NCI-H187 treated with DMSO at 0.1 percent for 48 hours (cell line): ENCODE results near the gene APRT.
"Not testable (repeated sequence)": the region's sequence is repeated elsewhere in the genome, so short reads cannot be mapped to it uniquely, and the experiment has no call there.

ENCODE experiments used
- DNase-seq: peaks from one replicate; lab custom pipeline; 2025; lab: John Stamatoyannopoulos, UW

APRT gene

DNA sequence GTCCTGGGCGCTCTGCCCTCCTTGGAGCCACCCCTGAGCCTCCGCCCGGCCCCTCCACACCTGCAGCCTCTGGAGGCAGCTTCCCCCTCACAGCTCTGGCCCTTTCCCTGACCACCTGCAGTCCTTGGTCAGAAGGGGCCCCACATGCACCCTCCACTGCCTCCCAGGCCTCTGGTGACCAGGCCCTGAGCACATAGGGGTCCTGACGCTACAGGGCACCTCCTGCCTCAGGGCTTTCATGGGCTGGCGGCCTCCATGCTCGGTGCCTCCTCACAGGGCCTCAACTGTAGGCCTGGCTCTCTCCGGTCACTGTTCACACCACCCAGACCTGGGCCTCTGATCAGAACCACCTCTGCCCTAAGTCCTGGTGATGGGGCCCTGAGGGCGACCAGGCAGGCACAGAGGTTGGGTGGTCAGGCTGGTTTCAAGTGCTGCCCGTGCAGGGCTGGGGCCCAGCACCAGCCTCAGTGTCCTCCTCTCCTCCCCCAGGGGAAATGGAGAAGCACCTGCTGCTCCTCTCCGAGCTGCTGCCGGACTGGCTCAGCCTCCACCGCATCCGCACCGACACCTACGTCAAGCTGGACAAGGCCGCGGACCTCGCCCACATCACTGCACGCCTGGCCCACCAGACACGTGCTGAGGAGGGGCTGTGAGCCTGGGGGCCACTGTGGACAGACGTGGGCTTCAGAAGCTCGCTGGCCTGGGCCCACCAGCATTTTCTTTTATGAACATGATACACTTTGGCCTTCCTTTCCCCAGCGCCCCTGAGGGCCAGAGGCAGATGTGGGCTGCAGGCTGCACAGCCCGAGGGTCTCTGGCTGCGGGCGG, 3.9 kb downstream of the APRT start:
- DNase-seq: no peak

DNA sequence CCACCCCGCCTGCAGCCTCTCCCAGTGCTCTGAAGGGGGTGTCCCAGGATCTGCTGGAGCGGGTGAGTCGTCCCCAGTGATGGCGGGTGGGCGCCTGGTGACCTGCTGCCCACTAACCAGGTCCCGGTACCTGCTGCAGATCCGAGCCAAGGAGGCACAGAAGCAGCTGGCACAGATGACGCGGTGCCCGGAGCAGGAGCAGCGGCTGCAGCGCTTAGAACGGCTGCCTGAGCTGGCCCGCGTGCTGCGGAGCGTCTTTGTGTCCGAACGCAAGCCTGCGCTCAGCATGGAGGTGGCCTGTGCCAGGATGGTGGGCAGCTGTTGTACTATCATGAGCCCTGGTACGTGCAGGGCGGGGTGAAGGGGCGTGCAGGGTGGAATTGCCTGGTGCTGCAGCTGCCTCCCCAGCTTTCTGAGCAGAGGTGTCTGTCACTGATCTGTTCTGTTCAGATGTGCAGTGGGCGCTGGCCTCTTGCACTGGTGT, 4.5 kb downstream of the APRT start:
- no peak for DNase-seq

DNA sequence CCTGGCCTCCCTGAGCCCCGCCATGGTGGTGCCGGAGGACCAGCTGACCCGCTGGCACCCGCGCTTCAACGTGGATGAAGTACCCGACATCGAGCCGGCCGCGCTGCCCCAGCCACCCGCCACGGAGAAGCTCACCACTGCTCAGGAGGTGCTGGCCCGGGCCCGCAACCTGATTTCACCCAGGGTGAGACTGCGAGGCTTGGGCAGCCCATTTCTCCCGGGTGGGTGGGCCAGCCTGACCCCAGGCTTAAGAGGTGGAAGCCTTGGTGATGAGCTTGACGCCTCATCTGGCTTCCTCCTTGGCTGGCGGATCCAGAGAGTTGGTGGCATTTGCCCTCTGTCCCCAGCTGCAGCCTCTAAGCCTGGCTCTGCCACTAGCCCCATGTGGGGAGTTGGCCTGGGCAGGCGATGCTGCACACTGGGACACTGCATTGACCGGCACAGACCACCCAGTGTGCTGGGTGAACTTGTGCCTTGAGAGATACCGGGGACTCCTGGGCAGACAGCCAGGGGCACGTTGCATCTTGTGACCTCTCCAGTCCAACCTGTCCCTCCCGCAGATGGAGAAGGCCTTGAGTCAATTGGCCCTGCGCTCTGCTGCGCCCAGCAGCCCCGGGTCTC, 5.1 kb downstream of the APRT start:
- no peak for DNase-seq

DNA sequence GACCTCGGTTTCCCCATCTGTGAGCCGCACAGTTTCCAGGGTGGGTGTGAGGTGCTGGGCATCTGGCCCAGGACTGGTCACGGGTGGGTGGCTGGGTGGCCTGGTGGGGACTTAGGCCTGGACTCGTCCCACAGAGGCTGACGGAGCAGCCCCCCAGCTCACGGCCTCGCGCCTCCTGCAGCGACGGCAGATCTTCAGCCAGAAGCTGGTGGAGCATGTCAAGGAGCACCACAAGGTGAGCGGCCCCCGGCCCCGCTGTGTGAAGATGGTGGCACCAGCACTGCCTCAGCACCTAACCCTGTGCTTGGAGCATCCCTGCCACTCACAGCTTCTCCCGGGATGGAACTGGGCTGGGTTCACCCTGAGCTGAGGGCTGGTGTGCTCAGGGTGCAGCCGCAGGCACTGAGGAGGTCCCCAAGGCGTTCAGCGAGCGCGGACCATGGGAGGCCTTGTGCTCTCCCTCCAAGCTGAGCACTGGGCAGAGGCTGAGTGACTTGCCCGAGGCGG, 5.8 kb downstream of the APRT start:
- DNase-seq: no peak

DNA sequence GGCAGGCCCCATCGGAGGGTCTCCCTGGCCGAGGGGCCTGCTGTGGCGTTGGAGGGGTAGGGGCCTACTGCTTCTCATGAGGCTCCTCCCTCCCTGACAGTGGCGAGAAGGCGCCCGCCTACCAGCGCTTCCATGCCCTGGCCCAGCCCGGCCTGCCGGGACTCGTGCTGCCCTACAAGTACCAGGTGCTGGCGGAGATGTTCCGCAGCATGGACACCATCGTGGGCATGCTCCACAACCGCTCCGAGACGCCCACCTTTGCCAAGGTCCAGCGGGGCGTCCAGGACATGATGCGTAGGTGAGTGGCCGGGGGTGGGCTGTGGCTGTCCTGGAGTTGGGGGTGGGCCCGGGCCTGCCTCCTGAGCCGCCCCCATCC, 6.4 kb downstream of the APRT start:
- DNase-seq: no peak

DNA sequence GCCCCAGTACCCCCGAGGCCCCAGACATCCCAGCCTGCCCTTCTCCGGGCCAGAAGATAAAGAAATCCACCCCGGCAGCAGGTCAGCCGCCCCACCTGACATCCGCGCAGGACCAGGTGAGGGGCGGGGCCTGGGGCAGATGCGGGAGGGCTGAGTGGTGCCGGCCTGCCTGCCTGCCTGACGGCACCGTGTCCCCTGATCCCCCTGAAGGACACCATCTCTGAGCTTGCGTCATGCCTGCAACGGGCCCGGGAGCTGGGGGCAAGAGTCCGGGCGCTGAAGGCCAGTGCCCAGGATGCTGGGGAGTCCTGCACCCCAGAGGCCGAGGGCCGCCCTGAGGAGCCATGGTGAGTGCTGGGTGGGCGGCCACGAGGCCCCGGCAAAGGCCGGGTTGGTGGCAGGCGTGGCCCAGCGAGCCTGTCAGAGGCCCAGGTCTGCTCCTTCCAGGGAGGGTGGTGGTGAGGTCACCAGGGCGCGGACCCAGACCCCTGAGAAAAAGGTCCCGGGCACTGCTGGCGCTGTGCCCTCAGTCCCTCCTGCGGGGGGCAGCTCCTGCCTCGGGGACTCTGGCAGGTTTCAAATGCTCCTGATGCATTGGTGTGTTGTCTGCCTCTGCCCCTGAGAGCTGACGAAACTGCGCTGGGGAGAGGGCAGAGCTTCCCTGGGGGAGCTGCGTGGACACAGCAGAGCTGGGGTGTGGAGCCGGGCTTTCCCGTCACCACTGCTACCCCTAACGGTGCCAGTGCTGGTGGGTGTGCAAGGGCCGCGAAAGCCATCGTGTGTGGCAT, 7.0 kb downstream of the APRT start:
- DNase-seq: no peak

DNA sequence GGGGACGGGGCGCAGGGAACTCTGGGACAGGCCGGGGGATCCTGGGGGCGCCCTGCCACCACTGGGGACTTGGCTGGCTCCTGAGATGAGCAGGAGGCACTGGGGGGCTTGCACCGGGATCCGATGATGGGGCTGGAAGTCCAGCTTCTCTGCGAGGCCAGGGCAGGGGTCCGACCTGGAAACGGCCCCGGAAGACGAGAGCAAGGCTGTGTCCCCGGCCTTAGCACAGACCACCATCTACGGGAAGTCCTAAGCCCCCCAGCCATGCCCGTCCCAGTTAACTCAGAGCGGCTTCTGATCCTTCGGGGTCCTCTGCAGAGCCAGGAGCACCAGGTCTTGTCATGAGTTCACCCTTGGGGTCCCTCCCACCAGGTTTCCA, 7.6 kb downstream of the APRT start:
- no peak for DNase-seq

DNA sequence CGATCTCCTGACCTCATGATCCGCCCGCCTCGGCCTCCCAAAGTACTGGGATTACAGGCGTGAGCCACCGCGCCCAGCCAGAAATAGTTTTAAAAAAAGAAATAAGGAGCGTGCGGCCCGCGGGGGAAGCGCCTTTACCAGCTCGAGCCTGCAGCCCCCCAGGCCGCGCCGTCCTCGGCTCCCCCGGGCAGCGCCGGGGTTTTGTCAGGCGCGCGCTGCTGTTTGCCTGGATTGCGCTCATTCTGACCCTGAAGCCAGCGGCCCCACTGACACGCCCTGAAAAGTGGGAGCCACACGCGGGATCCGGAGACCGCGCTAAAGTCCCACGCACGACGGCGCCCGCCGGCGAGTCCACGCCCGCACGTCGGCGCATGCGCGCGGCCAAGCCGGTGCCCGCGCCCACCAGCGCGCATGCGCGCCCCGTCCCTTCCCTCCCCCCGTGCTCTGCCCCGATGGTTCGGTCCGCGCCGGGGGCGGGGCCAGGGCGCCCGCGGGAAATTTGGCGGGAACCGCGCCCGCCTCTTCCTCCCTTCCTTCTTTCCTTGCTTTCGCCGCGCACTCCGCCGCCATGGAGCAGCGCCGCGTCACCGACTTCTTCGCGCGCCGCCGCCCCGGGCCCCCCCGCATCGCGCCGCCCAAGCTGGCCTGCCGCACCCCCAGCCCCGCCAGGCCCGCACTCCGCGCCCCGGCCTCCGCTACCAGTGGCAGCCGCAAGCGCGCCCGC, 8.3 kb downstream of the APRT start, which contains the start of gene CDT1:
CDT1 (plus strand) TSS at position 526 of the 724 bp plus-strand sequence; CDS start at position 569, 43 bp downstream.
- no peak for DNase-seq

DNA sequence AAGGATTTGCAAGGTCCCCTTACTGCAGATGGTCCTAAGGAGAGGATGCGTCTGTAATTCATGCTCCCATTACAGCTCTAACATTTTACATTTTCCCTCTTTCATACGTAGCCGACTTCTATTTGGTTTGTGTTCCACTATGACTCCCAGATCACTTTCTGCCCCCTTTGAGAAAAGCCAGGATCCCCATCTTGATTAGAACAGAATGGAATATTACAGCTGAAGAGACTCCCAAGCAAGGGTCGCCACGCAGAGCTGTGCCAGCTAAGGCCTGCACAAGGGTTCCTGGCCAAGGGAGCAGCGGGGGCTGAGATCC, 11.5 kb downstream of the APRT start:
- no peak for DNase-seq

DNA sequence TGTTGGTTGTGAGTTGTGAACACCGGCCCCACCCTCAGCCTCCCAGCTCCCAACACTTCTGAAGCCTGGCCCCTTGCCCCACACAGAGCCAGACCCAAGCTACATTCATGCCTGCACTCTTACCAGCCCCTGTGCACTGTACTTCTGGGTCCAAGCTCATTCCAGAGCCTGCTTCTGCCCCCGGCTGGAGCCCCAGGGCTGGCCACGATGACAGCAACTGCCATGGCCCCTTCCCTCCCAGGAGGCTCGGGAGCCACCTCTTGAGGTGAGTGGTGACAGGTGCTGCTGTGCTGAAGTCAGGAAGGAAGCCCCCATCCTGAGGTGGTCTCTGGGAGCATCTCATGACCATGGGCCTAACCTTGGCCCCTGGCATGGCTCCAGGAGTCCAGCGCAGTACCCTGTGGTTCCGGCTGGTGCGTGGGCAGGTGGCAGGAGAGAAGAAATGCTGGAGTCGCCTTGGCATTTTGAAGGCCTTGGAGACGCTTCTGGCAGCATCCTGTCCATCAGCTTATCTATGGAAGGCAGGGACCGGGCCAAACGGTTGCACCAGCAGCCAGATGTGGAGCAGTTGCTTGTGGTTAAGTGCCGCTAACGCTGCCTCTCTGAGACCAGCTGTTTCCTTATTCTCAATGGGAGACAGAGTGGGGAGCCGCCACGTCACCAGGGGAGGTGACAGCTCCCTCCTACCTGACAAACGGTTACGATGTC, 12.0 kb downstream of the APRT start:
- DNase-seq: no peak

DNA sequence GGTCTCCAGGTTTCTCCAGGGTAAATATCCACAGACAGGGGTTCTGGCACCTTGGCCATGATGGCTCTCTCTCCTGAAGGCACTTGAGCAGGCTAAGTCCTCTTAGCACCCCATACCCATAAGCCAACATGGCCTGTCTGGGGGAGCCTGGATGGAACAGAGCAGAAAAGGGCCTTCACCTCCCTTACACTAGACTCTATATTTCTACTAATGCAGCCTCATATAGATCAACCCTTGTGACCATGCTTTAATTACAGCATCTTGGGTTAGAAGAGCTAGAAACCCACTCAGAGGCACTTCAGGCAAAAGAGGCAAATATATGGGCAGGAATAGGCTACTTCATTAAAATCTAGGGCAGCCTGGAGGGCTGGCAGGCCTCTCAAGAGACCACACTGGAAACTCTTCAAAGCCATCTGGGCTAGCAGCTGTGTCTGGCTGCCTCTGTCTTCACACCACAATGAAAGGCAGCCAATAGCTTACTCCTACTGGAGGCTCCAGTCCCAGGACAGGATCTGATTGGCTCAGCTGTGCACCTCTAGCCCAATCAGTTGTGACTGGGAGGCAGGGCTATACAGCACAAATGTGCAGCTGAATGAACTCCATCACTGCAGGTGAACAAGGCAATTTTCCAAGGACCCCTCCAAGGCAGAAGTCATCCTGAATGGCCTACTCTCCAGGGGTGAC, 12.8 kb downstream of the APRT start:
- DNase-seq: no peak

DNA sequence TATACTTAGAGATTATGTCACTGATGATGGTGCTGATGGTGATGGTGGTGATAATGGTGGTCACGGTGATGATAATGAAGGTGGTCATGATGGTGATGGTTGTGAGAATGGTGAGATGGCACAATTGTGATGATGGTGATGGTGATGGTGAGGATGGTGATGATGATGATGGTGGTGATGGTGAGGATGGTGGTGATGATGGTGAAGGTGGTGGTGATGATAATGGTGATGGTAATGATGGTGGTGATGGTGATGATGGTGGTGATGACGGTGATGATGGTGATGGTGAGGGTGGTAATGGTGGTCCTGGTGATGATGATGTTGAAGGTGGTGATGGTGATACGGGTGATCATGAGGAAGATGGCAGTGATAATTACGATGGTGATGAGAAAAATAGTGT, 13.7 kb downstream of the APRT start:
- no peak for DNase-seq

DNA sequence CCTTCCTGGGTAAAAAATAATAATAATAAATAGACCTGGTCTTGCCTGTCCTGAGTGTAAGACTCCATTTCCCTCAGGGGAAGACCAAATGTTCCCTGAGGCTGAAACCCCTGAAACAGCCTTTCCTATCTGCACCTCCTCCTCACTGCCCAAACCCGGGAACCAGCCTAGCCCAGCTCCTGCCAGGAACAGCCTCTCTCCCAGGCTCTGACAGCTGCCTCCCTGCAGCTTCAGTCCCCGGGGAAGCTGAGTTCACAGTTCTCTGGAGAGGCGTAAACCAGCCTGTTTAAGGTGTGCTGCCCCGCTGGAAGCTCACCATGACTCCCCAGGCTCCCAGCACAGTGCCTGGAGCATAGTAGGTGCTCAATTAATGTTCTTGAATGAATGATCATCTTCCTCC, 15.4 kb downstream of the APRT start:
- DNase-seq: no peak

DNA sequence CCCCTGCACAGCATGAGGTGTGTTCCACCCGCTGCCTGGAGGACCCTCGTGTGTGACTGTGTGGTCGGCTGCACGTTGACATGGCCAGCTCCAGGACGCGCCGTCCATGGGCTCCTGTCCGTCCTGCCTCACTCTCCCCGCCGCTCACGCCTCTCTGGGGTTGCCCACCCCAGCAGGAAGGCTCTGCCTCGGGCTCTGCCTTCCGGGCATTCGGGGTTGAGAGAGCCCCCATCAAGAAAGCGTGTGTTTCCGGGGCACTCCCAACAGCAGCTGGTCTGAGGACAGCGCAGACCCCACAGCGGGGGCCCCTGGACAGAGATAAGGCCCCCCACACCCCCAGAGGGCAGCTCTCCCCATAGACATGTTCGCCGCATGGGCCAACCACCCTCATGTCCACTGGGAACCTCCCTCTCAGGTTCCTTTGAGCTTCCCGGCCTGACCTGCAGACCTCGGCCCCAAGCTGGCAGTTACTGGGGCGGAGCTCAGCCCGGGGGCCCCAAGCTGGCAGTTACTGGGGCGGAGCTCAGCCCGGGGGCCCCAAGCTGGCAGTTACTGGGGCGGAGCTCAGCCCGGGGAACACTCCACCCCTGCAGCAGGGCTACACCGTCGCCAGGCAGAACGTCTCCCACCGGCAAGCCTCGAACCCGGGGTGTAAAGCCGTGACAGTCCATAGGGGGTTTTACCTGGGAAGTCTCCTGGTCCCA, 18.3 kb downstream of the APRT start:
- DNase-seq: no peak

DNA sequence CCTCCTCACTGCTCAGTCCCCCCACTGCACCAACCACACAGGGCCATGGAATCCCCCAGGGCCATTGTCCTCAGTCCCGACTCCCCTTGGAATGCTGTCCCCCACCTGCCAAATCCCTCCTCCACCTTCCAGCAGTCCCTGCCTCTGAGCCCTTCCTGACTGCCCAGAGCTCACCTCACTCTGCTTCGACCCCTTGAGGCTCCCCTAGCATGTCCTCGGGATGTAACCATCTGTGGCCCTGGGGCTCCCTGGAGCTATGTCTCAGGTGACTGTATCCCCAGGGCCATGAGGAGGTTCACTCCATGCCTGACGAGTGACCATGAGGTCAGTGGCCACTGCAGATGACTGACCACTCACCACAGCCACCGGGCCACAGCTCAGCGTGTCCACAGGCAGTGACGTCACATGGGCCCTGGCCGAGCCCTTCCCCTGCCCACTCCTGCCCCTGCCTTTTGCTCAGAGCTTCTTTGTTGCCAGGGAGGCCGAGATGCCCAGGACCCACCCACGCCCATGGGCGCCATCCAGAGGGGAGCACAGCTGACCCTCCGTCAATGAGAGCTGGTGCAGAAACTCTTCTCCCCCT, 19.0 kb downstream of the APRT start:
- DNase-seq: no peak

DNA sequence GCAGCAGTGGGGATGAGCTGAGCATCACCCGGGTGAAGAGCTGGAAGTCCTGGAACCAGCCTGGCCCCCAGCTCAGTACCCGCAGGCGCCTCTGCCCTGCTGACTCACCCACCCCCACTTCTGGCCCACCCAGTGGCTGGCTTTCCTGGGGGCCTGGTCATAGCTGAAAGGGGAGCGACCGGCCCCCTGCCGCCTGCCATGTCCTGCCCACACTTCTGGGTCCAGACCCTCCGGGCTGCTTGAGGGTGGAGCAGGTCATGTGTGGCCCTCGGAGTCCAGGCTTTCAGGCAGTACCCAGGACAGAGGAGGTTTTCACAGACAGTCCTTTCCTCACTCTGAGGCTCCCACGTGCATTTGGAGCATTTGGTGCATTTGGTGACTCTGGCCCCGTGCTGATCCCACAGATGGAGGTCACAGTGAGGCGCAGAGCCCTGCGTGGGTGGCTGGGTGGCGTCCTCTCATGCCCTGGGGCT, 19.6 kb downstream of the APRT start:
- no peak for DNase-seq

DNA sequence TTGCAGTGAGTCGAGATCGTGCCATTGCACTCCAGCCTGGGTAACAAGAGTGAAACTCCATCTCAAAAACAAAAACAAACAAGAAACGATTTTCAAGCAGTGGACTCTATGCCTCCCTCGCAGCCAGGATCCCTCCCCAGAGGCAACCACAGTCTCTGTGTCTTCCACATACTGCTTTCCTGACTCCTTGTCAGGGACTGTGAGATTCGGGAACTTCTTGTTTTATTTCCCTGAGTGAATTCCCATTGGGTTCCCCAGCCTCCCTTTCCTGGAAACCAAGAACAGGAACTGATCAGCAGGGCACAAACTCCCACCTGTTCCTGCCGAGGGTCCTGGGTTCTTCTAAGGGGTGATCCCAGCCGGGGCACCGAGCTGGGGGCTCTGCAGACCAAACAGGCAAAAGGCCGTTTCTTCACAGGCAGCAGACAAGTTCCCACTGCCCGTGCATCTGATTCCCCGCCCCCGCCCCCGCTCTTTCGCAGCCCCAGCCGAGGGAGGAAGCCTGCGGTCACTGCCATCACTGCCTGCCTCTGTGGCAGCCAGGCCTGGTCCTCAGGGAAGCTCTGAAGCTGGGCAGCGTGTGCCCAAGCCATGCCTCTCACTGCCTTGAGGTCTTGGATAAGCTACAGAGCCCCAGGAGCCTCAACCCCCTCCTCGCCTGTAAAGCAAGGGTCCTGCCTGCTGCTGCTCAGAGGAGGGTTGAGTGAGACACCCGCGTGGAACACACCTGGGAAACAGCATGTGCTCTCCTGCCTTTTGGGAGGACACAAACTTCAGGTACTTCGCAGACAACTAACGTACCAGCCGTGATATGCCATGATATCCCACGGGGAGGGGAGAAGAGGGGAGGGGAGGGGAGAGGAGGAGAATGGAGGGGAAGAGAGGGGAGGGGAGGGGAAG, 21.2 kb downstream of the APRT start:
- DNase-seq: no peak

DNA sequence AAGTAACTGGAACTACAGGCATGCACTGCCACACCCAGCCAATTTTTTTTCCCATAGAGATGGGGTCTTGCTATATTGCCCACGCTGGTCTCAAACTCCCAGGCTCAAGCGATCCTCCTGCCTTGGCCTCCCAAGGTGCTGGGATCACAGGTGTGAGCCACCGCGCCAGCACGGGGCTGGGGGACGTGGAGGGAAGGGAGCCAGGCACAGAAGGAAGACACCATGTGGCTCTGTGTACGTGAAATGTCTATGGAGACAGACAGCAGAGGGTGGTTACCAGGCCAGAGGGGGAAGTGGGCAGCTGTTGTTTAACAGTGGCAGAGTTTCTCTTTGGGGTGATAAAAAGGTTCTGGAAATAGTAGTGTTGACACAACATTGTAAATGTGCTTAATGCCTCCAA, 22.1 kb downstream of the APRT start:
- no peak for DNase-seq

DNA sequence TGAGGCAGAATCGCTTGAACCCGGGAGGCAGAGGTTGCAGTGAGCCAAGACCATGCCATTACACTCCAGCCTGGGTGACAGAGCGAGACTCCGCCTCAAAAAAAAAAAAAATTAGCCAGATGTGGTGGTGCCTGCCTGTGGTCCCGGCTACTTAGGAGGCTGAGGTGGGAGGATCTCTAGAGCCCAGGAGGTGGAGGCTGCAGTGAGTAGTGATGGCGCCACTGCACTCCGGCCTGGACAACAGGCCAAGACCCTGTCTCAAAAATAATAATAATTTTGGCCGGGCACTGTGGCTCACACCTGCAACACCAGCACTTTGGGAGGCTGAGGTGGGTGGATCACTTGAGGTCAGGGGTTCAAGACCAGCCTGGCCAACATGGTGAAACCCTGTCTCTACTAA, 23.0 kb downstream of the APRT start:
- DNase-seq: not testable (repeated sequence)
